B cell (primary cell): ENCODE results near the gene TRPM2.

Experiments used
- CTCF ChIP-seq: fragments of 200-600 bp; IDR thresholded peaks from one replicate; pipeline ENCODE4 v1.8.0; 2022; ENCODE audit warnings: antibody characterized with exemption, mild to moderate bottlenecking
- EZH2 ChIP-seq: IDR thresholded peaks from 2 replicates; pipeline ENCODE4 v1.6.1; 2012; ENCODE audit warnings: borderline replicate concordance, low read depth, mild to moderate bottlenecking, moderate library complexity, low read length; ENCODE audit not compliant: insufficient read depth, poor library complexity, severe bottlenecking

- TF ChIP-seq CTCF (no peak), EZH2 (no peak)
Measured at GRCh38 chr21:44332965-44333364, 20.5 kb upstream of the TRPM2 start.
